GM15510 (cell line): ENCODE measurements around the gene ACIN1.

Experiments
- POLR2A ChIP-seq: IDR thresholded peaks from 3 replicates; pipeline ENCODE4 v1.6.1; 2011; ENCODE audit warnings: borderline replicate concordance; ENCODE audit not compliant: insufficient read length; ENCODE audit errors: extremely low read depth

Gene ACIN1, protein sequence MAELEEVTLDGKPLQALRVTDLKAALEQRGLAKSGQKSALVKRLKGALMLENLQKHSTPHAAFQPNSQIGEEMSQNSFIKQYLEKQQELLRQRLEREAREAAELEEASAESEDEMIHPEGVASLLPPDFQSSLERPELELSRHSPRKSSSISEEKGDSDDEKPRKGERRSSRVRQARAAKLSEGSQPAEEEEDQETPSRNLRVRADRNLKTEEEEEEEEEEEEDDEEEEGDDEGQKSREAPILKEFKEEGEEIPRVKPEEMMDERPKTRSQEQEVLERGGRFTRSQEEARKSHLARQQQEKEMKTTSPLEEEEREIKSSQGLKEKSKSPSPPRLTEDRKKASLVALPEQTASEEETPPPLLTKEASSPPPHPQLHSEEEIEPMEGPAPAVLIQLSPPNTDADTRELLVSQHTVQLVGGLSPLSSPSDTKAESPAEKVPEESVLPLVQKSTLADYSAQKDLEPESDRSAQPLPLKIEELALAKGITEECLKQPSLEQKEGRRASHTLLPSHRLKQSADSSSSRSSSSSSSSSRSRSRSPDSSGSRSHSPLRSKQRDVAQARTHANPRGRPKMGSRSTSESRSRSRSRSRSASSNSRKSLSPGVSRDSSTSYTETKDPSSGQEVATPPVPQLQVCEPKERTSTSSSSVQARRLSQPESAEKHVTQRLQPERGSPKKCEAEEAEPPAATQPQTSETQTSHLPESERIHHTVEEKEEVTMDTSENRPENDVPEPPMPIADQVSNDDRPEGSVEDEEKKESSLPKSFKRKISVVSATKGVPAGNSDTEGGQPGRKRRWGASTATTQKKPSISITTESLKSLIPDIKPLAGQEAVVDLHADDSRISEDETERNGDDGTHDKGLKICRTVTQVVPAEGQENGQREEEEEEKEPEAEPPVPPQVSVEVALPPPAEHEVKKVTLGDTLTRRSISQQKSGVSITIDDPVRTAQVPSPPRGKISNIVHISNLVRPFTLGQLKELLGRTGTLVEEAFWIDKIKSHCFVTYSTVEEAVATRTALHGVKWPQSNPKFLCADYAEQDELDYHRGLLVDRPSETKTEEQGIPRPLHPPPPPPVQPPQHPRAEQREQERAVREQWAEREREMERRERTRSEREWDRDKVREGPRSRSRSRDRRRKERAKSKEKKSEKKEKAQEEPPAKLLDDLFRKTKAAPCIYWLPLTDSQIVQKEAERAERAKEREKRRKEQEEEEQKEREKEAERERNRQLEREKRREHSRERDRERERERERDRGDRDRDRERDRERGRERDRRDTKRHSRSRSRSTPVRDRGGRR

DNA sequence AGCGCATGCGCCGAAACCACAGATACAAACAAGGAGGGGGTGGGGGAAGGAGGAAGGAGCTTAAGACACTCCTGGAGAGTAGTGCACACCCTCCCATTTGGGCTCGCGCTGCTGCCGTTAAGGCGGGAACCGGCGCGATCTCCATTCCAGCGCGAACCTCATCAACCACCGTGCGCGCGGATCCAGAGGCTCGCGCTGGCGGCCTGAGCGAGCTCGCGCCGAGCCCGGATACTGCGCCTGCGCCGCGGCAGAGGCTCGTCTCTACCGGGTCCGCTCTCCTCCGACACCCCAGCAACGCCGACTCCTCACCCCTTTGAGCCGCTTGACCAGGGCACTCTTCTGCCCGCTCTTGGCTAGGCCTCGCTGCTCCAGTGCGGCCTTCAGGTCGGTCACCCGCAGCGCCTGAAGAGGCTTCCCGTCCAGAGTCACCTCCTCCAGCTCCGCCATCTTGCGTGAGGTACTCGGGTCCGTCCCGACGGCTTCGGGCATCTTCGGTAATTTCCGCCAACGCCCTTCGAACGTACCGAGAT lies at the start of gene ACIN1:
TSS of gene ACIN1 (minus strand) at position 471 of the 530 bp plus-strand sequence. CDS start at position 447, 24 bp downstream.
- peak; percentile 79 for TF ChIP-seq POLR2A

DNA sequence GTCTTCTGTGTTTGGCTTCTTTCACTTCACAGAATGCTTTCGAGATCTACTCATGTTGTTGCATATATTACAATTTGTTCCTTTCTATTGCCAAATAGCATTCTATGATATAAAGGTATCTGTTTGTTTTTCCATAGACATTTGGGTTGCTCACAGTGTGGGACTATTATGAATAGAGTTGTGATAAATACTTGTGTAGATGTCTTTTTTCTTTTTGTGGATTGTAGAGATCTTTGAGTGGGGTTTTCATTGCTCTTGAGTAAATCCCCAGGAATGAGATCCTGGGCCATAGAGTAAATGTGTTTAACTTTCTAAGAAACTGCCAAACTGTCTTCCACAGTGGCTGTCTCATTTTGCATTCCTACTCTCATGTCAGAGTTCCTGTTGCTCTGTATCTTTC lies 49.0 kb upstream of the ACIN1 start:
- no peak for TF ChIP-seq POLR2A

DNA sequence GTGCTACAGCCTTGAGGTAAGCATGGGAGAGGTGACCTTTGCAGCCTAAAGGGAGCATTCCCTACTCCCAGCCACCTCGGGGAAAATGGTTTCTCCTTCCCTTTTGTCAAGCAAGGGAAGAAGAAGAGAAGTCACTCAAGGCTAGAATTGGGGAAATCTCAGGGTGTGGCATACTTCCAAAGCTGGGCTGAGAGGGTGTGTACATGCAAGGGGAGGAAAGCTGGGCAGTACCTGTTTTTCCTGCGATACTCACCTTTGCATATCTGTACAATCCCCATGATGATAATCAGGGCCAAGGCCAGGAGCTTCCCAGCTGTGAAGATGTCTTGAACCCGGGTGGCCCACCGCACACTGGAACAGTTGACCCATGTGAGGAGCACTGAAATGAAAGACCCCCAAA lies 47.9 kb upstream of the ACIN1 start:
- no peak for TF ChIP-seq POLR2A

DNA sequence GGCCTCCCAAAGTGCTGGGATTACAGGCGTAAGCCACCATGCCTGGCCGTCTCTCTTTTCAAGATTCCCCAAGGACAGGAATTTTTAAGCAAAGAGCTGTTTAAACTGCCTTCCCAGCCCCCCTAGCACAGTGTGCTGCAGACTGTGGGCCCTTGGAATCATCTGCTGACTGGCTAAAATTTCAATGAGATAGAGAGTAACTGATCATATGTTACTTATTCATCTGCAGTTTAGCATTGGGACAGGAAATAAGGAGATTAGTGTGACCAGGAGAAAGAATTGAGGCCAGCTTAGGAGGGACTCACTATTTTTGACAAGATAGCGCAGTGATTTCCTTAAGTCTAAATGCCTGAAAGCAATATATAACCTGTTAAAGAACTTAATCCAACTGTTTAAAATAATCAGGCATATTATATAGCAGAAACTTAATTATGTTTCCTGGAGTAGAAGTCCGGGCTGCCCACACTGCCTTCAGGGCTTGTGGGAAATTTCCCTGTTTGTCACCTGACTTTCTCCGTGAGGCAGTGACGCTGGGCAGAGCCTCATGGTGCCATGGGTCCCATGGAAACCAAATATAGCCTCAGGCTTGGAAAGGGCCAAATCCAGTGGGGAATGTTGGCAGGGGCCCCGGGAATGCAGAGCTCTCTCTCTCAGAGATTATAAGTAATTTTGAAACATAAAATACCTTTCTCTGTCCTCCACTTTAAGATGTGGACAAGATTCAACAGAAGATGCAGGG lies 46.9 kb upstream of the ACIN1 start:
- no peak for TF ChIP-seq POLR2A

DNA sequence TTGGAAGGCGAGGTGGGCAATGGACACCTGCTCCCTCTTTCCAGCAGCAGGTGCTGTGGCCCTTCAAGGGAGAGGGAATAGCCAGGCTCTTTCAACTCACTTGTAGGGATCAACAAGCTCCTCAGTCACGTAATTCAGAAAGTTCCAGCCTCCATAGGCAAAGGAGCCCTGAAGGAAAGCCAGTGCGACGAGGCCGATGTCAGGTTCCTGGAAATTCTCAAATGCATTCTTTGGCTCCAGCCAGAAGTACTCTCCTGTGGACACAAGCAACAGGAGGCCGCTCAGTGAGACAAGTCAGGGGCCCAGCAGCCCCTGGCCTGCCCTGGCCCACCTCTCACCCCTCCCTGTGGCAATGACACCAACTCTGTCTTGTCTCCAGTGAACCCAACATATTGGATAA lies 45.4 kb upstream of the ACIN1 start:
- TF ChIP-seq POLR2A, result no peak

DNA sequence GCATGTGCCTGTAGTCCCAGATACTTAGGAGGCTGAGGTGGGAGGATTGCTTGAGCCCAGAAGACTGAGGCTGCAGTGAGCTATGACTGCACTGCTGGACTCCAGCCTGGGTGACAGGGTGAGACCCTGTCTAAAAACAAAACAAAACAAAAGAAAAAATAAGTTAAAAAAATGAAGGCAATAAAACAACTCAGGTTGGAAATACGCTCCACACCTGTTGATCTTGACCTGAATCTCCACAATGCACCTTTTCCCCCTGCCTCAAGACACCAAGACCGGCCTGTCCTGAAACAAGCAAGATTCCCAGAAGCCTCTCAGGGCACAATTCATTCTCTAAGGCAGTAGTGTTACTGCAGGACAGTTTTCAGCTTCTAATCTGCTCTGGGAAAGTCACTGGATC lies 44.9 kb upstream of the ACIN1 start:
- no peak for TF ChIP-seq POLR2A

DNA sequence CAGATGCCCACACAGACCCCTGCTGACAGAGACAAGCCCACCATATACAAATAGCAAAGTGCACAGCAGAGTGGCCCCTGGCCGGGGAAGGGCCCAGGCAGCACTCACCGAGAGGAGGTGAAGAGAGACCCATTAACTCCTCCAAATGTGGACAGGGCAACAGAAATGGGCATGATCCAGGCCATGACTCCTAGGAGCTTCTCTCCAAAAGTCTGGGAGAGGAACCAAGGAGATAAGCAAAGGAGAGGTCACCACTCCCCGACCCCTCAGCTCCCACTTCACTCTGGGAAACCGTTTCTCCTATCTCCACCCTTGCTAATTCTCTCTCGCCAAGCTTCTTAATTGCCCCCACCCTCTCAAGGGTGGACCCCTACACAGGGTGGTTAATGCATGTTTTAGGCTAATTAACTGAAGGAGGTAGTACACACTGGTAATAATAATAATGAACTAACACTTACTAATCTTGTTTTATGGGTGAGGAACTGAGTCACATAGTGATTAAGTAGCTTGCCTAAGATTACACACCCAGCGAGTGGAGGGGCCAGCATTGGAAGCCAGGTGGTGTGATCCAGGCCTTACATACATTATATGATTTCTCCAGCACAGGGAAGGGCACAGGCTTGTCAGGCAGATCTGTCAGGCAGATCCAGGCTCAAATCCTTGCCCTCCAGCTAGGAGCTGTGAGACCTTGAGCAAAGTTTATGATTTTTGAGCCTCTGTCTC lies 43.0 kb upstream of the ACIN1 start:
- TF ChIP-seq POLR2A, result no peak

DNA sequence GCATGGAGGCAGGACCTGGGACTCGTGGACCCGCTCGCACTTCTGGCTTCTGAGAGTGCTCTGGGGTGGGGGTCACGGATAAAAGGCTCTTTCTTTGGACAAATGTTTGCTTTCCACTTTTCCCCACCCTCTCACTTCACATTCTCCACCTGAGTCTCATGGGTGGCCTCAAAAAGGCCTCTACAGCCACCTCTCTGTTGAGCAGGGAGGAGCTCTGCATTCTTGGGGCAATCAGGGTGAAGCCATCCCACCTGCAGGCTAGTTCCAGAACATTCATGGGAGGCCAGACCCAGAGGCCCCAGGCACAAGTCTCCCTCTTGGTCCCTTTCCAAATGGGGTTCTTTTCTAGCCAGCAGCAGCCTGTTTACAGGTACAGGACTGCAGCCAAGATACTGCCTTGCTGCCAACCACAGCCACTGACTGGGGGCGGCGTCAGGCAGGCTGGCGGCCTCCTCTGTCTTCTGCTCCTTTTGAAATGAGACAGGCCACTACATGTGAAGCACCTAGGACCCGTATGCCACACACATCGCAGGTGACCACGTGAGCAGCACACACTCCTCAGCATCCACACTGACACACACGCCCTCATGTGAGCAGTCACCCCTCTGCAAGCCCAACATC lies 42.4 kb upstream of the ACIN1 start:
- TF ChIP-seq POLR2A, result no peak

DNA sequence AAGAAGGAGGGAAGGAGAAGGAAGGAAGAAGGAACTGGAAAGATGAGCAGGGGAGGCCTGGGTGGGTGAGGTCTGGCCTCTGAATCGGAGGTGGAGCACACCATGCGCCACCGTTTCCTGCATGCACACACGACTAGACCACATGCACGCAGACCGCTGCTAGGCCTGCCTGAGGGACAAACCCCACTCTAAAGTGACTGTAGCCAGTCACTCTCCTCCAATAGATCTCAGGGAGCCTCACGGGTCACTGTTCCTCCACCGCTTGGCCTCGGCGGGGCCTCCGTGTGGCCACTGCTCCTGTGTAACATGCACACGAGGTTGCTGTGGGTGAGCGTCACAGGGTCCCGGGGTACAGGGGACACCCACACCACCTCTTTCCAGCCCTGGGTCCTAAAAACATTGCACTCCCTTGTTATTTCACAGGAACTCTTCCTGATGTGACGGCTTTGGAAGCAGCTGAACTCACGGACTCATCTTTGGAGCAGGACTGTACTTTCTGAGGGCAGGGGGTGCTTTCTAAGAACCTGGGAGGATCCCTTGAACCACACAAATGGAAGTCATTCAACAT lies 41.7 kb upstream of the ACIN1 start:
- no peak for TF ChIP-seq POLR2A

DNA sequence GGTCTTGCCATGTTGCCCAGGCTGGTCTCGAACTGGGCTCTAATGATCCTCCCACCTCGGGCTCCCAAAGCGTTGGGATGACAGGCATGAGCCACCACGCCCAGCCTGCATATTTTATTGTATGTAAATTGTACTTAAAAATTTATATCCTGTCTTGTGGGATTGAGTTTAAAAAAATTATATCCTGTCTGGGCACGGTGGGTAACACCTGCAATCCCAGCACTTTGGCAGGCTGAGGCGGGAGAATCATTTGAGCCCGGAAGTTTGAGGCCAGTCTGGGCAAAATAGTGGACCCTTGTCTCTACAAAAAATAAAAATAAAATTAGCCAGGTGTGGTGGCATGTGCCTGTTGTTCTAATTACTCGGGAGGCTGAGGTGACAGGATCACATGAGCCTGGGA lies 38.0 kb upstream of the ACIN1 start:
- no peak for TF ChIP-seq POLR2A

DNA sequence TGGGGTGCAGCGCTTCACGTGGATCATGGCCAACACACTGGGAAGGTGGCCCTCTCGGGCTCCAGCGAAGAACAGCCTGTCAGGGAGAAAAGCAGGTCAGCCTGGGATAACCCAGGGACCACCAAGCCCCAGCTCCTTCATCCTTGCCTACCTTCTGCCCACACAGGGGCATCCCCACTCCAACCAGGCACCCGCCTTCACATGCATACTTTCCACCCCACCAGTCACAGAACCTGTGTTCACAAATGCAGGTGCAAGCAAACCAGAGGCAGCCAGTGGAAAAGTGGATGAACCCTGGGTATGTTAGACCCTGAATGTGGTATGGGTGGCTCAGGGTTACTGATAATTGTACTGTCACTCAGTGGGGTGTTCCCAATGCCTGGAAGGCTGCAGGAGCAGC lies 36.5 kb upstream of the ACIN1 start:
- no peak for TF ChIP-seq POLR2A

DNA sequence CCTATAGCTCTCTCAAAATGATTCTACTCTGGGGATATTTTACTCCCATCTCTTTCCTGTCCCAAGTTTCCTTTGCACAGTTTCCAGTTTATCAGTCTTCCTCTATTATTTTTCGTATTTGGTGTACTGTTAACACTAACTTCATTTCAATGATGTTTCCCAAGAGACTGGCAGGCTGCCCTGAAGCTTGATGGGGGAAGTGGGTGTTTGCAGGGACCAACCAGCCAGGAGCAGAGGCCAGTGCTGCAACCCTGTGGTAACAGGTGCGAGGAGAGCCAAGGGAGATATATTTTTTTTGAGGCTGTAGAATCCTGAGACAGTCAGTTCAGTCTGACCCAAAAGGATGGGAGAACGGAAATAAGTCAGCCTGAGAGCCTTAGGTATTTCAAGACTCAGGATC lies 35.9 kb upstream of the ACIN1 start:
- TF ChIP-seq POLR2A, result no peak
